Karpas-422 (cell line): ENCODE data around the gene ACADL. TPM values are rescaled to one million over a fixed set of nuclear protein-coding genes. Genes with fewer than 3 reads are reported as not detected.

Experiments used
- DNase-seq: peaks from one replicate; pipeline ENCODE4 v3.0.0-alpha.2; 2015
- H2AFZ ChIP-seq: fragments of 200-600 bp; sonication (generic); 2 replicates; pipeline ENCODE4 v1.6.1; 2014; ENCODE audit warnings: antibody characterized with exemption, low read length, mixed read lengths
- H3K27ac ChIP-seq: fragments of 200-600 bp; sonication (generic); 2 replicates; pipeline ENCODE4 v1.5.1; 2014; ENCODE audit warnings: mild to moderate bottlenecking, low read length, moderate library complexity
- H3K27me3 ChIP-seq: fragments of 200-600 bp; sonication (generic); 2 replicates; pipeline ENCODE4 v1.6.1; 2014; ENCODE audit warnings: low read length, mixed read lengths
- H3K36me3 ChIP-seq: fragments of 200-600 bp; sonication (generic); 2 replicates; pipeline ENCODE4 v1.6.1; 2014; ENCODE audit warnings: low read length, mixed read lengths; ENCODE audit not compliant: insufficient read depth
- H3K4me1 ChIP-seq: fragments of 200-600 bp; sonication (generic); 2 replicates; pipeline ENCODE4 v1.6.1; 2014; ENCODE audit warnings: mild to moderate bottlenecking, low read length, mixed read lengths
- H3K4me2 ChIP-seq: fragments of 200-600 bp; sonication (generic); 2 replicates; pipeline ENCODE4 v1.6.1; 2014; ENCODE audit warnings: low read length, low read depth, mild to moderate bottlenecking; ENCODE audit not compliant: poor library complexity, severe bottlenecking
- H3K4me3 ChIP-seq: fragments of 200-600 bp; sonication (generic); 2 replicates; pipeline ENCODE4 v1.5.1; 2014; ENCODE audit warnings: mild to moderate bottlenecking, antibody characterized with exemption, low read length, mixed read lengths
- H3K79me2 ChIP-seq: fragments of 200-600 bp; sonication (generic); 2 replicates; pipeline ENCODE4 v1.6.1; 2014; ENCODE audit warnings: mild to moderate bottlenecking, low read length, mixed read lengths
- H3K9ac ChIP-seq: fragments of 200-600 bp; sonication (generic); 2 replicates; pipeline ENCODE4 v1.6.0; 2014; ENCODE audit warnings: low read length
- H3K9me2 ChIP-seq: fragments of 200-600 bp; sonication (generic), shearing (Covaris generic); replicated peaks from 2 replicates; pipeline ENCODE4 v1.6.0; 2014; ENCODE audit warnings: mild to moderate bottlenecking, low read length, moderate library complexity; ENCODE audit not compliant: insufficient read depth
- H3K9me3 ChIP-seq: fragments of 300-700, 200-600 bp; sonication (generic); 2 replicates; pipeline ENCODE4 v1.6.1; 2014; ENCODE audit warnings: low read length, mixed read lengths
- H4K20me1 ChIP-seq: fragments of 200-600 bp; sonication (generic); 2 replicates; pipeline ENCODE4 v1.6.1; 2014; ENCODE audit warnings: mild to moderate bottlenecking, antibody characterized with exemption, low read length, low read depth; ENCODE audit not compliant: insufficient read depth
- total RNA-seq: library from RNA; depleted of rRNA; stranded (reverse); fragments of >200 nt; shearing (Covaris generic); gene quantifications from 2 replicates; pipeline ENCODE4 v1.2.3, GENCODE V29; 2014; ENCODE audit warnings: low replicate concordance

ACADL gene
- total RNA-seq, 1 experiment from 2014 or later, result not detected

- H3K27me3 ChIP-seq, result no peaks in the 10 kb centered on the region
- H3K4me1 ChIP-seq, result no peaks in the 10 kb centered on the region
- H3K36me3 ChIP-seq, result no peaks in the 10 kb centered on the region
- no peak for DNase-seq
- no peak overlapping the region for H3K9ac ChIP-seq
- H4K20me1 ChIP-seq, result no peaks in the 10 kb centered on the region
- H3K9me2 ChIP-seq, result no peaks in the 10 kb centered on the region
- no peak overlapping the region for H2AFZ ChIP-seq
- no peak overlapping the region for H3K4me2 ChIP-seq
- no peak overlapping the region for H3K27ac ChIP-seq
- H3K4me3 ChIP-seq, result no peak overlapping the region
- no peaks in the 10 kb centered on the region for H3K79me2 ChIP-seq
- H3K9me3 ChIP-seq, result no peaks in the 10 kb centered on the region
Measured at GRCh38 chr2:210226223-210226622, 976 bp upstream of the ACADL start.

GRCh38 chr2:210224591-210224940, 681 bp downstream of the ACADL start:
- H3K4me3 ChIP-seq, result no peak overlapping the region
- H2AFZ ChIP-seq, result no peak overlapping the region
- no peaks in the 10 kb centered on the region for H3K4me1 ChIP-seq
- H3K9ac ChIP-seq, result no peak overlapping the region
- H3K9me2 ChIP-seq, result no peaks in the 10 kb centered on the region
- H3K4me2 ChIP-seq, result no peak overlapping the region
- DNase-seq, result no peak
- no peaks in the 10 kb centered on the region for H3K27me3 ChIP-seq
- no peaks in the 10 kb centered on the region for H3K79me2 ChIP-seq
- no peaks in the 10 kb centered on the region for H3K36me3 ChIP-seq
- H3K9me3 ChIP-seq, result no peaks in the 10 kb centered on the region
- no peak overlapping the region for H3K27ac ChIP-seq
- H4K20me1 ChIP-seq, result no peaks in the 10 kb centered on the region

DNA sequence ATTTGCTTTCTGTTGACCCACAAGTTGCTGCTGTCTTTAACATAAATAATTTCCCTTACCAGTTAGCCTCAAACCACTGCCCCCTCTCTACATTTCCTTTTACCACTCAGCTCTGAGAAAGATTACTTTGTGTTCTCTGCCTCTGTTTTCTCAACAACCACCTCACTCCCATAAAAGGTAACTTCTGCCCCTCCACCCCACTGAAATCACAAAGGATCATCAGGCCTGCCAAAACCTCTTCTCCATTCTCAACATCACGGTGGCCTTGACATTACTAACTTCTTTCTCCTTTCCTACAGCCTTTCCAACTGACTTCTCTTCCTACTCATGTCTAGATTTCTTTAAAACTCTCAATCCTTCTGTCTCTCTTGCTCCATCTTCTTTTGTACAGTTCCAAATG, 10.1 kb downstream of the ACADL start:
- Histone ChIP-seq H3K4me1 (no peaks in the 10 kb centered on the region), H3K27me3 (no peaks in the 10 kb centered on the region), H3K9ac (no peak overlapping the region), H4K20me1 (no peaks in the 10 kb centered on the region), H3K36me3 (no peaks in the 10 kb centered on the region), H3K79me2 (no peaks in the 10 kb centered on the region), H3K4me2 (no peak overlapping the region), H3K9me2 (no peaks in the 10 kb centered on the region), H3K27ac (no peak overlapping the region), H3K4me3 (no peak overlapping the region), H2AFZ (no peak overlapping the region), H3K9me3 (no peaks in the 10 kb centered on the region)
- no peak for DNase-seq

DNA sequence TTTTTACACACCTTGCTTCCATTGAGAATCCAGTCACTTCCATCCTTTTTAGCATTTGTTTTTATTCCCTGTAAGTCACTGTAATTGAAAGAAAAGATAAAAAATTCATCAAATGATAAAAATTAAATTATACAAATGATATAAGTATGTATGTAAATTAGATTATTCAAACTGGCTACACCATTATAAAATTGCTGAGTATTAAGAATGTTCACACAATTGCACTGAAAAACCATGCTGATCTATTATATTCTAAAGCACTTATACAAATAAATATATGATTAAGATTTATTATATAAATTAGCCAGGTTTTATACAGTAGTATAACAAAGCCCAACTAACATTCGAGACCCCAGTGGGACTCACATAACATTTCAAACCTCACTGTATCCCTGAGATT, 15.1 kb downstream of the ACADL start:
- Histone ChIP-seq H3K9me2 (no peaks in the 10 kb centered on the region), H4K20me1 (no peaks in the 10 kb centered on the region), H2AFZ (no peak overlapping the region), H3K27ac (no peak overlapping the region), H3K9ac (no peak overlapping the region), H3K9me3 (no peaks in the 10 kb centered on the region), H3K79me2 (no peaks in the 10 kb centered on the region), H3K4me3 (no peak overlapping the region), H3K27me3 (no peaks in the 10 kb centered on the region), H3K4me1 (no peaks in the 10 kb centered on the region), H3K36me3 (no peaks in the 10 kb centered on the region), H3K4me2 (no peak overlapping the region)
- no peak for DNase-seq

GRCh38 chr2:210207929-210208328, 17.3 kb downstream of the ACADL start:
- Histone ChIP-seq H3K4me3 (no peak overlapping the region), H3K27me3 (no peaks in the 10 kb centered on the region), H2AFZ (no peak overlapping the region), H3K36me3 (no peaks in the 10 kb centered on the region), H3K4me2 (no peak overlapping the region), H3K9me3 (no peaks in the 10 kb centered on the region), H4K20me1 (no peaks in the 10 kb centered on the region), H3K9me2 (no peaks in the 10 kb centered on the region), H3K9ac (no peak overlapping the region), H3K27ac (no peak overlapping the region), H3K79me2 (no peaks in the 10 kb centered on the region), H3K4me1 (no peaks in the 10 kb centered on the region)
- no peak for DNase-seq

DNA sequence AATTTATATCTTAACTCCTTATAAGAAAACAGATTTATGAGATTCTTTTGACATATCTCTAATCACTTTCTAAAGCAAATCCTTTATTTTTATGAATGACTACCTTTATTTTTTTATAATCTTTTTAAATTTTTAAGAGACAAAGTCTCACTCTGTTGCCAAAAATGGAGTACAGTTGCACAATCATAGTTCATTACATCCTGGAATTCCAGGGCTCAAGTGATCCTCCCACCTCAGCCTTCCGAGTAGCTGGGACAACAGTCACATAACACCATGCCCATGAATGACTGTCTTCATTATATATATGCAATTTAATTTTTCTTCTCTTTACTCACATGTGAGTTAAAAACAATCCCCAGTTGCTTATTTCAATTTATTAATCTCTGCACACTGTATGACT, 21.7 kb downstream of the ACADL start:
- no peaks in the 10 kb centered on the region for H3K9me2 ChIP-seq
- no peaks in the 10 kb centered on the region for H3K36me3 ChIP-seq
- H3K27me3 ChIP-seq, result no peaks in the 10 kb centered on the region
- no peak overlapping the region for H2AFZ ChIP-seq
- no peaks in the 10 kb centered on the region for H3K9me3 ChIP-seq
- no peak overlapping the region for H3K9ac ChIP-seq
- H4K20me1 ChIP-seq, result no peaks in the 10 kb centered on the region
- H3K4me3 ChIP-seq, result no peak overlapping the region
- no peaks in the 10 kb centered on the region for H3K79me2 ChIP-seq
- no peaks in the 10 kb centered on the region for H3K4me1 ChIP-seq
- no peak for DNase-seq
- no peak overlapping the region for H3K4me2 ChIP-seq
- no peak overlapping the region for H3K27ac ChIP-seq

DNA sequence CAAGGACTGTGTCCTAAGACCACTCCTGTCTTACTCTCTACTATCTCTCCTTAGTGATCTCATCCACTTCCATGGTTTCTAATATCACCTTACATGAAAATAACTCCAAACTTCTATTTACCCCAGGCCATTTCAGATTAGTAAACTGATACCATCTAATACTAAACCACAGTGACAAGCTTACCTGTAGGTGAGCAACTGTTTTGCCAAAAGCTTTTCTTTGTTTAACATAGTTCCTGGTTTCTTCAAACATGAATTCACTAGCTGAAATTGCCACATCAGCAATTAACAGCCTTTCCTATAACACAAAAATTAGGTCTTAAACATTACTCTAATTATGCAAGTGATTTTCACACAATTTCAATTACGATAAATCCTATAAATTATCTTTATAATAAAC, 22.1 kb downstream of the ACADL start:
- Histone ChIP-seq H3K79me2 (no peaks in the 10 kb centered on the region), H2AFZ (no peak overlapping the region), H3K9me2 (no peaks in the 10 kb centered on the region), H4K20me1 (no peaks in the 10 kb centered on the region), H3K9me3 (no peaks in the 10 kb centered on the region), H3K36me3 (no peaks in the 10 kb centered on the region), H3K9ac (no peak overlapping the region), H3K4me2 (no peak overlapping the region), H3K4me3 (no peak overlapping the region), H3K4me1 (no peaks in the 10 kb centered on the region), H3K27me3 (no peaks in the 10 kb centered on the region), H3K27ac (no peak overlapping the region)
- DNase-seq, result no peak

- no peaks in the 10 kb centered on the region for H3K4me1 ChIP-seq
- no peaks in the 10 kb centered on the region for H4K20me1 ChIP-seq
- H3K36me3 ChIP-seq, result no peaks in the 10 kb centered on the region
- no peak overlapping the region for H3K27ac ChIP-seq
- H3K79me2 ChIP-seq, result no peaks in the 10 kb centered on the region
- no peak overlapping the region for H3K4me2 ChIP-seq
- H3K9me3 ChIP-seq, result no peaks in the 10 kb centered on the region
- H3K27me3 ChIP-seq, result no peaks in the 10 kb centered on the region
- H3K9me2 ChIP-seq, result no peaks in the 10 kb centered on the region
- DNase-seq, result no peak
- no peak overlapping the region for H2AFZ ChIP-seq
- no peak overlapping the region for H3K9ac ChIP-seq
- no peak overlapping the region for H3K4me3 ChIP-seq
Measured at GRCh38 chr2:210199854-210200253, 25.4 kb downstream of the ACADL start.

- DNase-seq, result peak; percentile 71
- no peaks in the 10 kb centered on the region for H3K9me2 ChIP-seq
- H3K27ac ChIP-seq, result no peak overlapping the region
- H3K27me3 ChIP-seq, result no peaks in the 10 kb centered on the region
- H4K20me1 ChIP-seq, result no peaks in the 10 kb centered on the region
- H3K4me3 ChIP-seq, result no peak overlapping the region
- H3K9ac ChIP-seq, result no peak overlapping the region
- no peaks in the 10 kb centered on the region for H3K4me1 ChIP-seq
- no peaks in the 10 kb centered on the region for H3K79me2 ChIP-seq
- H3K4me2 ChIP-seq, result no peak overlapping the region
- no peaks in the 10 kb centered on the region for H3K9me3 ChIP-seq
- no peak overlapping the region for H2AFZ ChIP-seq
- no peaks in the 10 kb centered on the region for H3K36me3 ChIP-seq
Measured at GRCh38 chr2:210199186-210199765, 26.0 kb downstream of the ACADL start.
